Raji (cell line): ENCODE measurements around the gene NANOS2.

Experiments
- POLR2A ChIP-seq: IDR thresholded peaks from 2 replicates; pipeline ENCODE4 v1.6.1; 2011; ENCODE audit warnings: low read depth, low read length, control low read depth; ENCODE audit not compliant: insufficient read depth

Gene NANOS2

DNA sequence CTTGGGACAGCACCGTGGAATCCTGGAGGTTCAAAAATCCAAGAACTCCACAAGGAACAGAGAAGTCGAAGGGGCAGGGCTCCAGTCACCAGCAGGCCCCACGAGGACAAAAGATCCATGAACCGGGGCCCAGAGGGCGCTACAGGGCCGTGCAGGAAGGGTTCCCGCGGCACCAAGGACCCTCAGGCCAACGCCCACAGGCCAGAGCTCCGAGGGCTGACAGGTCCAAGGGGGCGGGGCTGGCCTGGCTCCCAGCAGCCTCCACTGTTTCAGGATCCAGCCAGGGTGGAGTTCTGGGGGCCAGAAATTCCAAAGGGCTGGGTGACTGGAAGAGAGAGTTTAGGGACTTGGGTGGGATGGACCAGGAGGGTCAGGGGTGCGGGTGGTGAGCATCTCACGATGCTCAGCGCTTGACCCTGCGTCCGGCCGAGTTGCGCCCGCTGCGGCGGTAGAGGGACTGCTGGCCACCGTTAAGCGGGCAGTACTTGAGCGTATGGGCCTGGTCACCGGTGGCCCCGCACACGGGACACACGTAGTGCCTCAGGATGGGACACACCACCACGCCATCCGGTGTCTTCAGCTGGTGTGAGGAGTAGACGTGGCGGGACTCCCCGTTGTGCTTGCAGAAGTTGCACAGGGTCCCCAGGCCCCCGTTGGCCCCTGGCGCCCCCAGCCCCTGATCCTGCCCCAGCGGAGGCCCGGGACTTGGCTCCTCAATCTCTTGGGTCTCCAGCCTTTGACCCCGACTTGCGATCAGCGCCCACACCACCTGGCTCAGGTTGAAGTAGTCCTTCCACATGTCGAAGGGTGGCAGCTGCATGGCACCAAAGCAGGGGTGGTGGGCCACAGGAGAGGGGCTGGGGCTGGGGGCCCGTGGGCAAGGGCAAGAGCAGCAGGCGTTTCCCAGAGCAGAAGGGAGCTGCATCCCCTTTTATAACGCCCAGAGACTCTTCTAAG lies at the start of gene NANOS2:
Gene NANOS2 (minus strand): TSS at position 905 of the 957 bp plus-strand sequence. CDS start 85 bp downstream, at position 820.
- TF ChIP-seq POLR2A: no peak

DNA sequence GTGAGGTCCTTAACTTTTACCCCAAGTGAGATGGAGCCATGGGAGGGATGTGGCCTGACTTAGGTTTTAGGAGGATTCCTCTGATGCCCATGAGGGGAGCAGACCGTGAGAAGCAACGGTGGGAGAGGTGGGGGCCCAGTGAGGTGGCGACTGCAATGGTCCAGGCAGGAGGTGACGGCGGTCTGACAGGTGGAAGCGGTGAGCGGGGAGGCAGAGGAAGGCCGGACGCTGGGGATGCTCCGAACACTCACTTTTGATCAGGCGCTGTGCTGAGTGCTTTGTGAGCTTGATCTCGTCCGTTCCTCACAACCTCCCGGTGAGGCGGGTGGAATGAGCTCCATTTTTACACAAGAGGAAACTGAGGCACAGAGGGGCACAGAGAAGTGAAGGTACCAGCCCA lies 47.4 kb upstream of the NANOS2 start:
- TF ChIP-seq POLR2A: no peak

DNA sequence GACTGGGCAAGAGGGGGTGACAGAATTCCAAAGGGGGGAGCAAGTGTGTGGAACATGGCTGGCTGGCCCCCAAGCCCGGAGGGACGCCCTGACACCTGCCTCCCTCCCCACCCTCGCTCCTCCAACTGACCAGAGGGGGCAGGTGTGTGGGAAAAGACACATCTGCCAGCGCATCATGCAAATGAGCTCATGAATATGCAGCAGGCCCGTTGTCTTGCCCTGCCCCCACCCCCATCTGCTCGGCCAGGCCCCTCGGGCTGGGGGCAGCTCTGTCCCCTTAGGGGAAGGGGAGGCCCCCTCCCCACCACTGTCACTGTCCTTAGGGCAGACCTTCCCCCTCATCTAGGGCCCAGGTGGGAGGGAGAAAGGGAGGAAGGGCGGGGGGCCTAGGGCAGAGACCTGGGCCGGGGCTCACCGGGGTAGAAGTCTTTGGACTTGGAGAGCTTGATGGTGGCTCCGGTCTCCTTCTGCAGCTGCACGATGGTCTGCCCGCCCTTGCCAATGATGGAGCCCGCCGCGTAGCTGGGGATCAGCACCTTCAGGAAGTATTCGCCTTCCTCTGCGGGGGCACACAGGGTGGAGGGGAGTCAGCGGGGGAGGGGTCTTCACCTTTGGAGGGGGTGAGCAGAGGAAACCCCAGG lies 46.1 kb upstream of the NANOS2 start:
- no peak for TF ChIP-seq POLR2A

DNA sequence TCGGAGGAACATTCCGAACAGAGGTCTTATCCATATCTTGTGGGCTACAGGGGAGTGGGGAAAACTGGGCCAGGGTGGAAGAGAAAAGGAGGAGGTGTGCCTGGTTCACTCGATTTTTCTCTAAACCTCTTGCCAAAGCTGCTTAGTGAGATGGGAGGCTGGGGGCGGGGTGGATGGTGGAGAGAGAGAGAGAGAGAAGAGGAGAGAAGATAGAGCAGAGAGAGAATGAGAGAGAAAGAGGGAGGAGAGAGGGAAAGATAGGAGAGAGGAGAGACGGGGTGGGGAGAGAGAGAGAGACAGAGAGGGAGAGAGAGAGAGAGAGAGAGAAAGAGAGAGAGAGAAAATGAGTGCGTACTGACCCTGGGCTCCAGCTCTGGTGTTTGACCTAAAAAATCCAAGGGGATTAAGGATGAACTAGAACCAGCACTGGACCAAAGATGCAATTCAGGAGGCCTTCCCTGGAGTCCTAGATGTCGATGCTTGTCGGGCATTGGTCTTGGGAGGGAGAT lies 45.0 kb upstream of the NANOS2 start:
- TF ChIP-seq POLR2A: no peak

DNA sequence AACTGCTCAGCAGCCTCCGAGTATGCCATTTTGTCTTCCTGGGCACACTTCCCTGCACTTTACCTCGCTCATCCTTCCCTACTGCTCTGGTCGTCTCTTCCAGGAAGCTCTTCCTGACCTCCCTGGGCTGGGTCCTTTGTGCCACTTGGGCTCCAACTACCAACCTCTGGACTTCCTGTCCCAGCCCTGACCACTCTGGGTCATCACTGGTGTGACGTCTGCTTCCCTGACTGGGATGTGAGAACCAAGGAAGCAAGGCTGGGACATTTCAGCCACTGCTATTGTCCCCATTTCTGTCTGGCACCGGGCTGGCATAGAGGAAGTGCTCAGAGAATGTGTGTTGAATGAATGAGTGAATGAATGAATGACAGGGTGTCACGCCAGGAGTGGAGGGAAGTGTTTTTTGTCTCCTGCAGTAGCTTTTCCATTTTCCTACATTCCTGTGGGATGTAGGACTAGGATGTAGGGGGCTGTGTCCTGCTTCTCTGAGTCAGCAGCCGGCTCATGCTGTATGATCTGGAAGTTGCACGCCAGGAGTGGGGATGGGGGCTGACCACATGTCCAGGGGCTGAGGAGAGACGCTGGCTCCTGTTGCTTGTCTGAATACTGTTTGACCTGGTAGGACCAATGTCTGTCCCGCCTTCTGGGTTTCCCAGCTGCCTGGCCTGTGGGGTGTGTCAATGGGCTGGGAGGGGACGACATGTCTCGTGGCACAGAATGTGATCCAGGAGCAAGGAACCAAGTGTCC lies 44.4 kb upstream of the NANOS2 start:
- TF ChIP-seq POLR2A: no peak

DNA sequence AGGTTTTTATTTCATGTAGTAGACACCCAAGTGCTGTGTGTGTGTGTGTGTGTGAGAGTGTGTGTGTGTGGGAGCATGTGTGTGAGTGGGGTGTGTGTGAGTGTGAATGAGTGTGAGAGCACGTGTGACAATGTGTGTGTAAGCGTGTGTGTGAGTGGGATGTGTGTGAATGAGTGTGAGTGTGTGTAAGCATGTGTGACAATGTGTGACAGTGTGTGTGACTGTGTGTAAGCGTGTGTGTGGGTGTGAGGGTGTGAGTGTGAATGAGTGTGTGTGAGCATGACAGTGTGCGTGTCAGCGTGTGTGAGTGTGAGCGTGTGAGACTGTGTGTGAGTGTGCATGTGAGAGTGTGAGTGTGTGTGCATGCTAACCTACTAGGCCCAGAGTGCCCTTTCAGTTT lies 43.7 kb upstream of the NANOS2 start:
- TF ChIP-seq POLR2A: no peak

DNA sequence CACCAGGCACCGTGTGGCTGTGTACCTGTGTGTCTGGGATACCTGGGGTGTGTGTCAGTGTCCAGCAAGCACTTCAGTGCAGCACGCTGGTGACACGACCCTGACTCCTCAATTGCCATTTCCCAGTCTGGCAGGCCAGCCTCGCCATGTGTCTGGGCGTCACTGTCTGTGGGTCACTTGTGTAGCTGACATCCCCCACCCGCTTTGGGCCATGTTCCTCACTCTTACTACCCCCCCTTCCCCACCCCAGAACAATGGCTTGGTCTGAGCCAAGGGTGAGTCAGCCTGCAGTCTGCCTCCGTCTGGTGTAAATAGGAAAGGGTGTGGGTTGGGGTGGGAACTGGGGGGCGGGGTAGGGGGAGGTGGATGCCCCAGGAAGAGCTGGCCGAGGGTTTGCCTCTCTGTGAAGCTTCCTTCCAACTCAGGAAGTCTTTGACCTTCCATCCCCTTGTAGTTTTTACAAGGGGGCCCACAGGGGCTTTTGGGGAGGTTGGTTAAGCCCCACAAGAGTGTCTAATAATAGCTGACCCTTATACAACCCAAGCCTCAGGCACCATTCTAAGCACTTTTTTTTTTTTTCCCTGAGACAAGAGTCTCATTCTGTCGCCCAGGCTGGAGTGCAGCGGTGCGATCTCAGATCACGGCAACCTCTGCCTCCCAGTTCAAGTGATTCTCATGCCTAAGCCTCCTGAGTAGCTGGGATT lies 41.5 kb upstream of the NANOS2 start:
- no peak for TF ChIP-seq POLR2A

DNA sequence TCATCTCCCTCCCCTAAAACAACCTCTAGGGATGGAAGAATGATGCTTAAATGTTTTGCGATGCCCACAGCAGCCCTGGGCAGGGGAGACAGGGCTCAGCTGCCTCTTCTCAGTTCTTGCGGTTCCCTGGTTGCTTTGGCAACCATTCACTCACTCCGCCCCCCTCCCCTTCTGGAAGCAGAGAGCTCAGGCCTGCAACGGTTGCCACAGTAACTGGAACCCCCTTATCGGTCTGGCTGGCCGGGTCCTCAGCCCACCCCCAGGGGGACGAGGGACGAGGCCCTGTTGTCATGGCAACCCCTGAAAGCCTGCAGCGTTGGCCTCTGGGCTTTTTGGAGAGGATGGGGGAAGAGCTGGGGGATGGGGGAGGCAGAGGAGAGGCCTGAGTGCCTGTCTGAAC lies 39.6 kb upstream of the NANOS2 start:
- no peak for TF ChIP-seq POLR2A

DNA sequence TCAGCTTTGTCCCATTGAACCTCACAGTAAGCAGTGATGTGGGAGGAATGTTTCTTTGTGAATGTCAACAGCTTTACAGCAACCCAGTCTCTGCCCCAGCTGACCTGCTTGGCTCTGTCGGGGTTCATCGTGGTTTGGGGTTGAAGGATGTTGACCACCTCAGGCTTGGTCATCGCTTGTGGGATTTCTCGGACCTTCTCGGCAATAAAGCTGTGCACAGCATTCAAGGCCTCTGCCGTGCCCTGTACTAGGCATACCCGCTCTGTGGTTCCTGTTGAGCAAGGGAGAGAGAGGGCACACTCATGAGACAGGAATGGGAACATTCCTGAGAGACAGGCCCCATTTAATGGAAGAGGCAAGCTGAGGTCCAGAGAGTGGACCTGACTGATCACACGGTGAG lies 39.1 kb upstream of the NANOS2 start:
- no peak for TF ChIP-seq POLR2A

DNA sequence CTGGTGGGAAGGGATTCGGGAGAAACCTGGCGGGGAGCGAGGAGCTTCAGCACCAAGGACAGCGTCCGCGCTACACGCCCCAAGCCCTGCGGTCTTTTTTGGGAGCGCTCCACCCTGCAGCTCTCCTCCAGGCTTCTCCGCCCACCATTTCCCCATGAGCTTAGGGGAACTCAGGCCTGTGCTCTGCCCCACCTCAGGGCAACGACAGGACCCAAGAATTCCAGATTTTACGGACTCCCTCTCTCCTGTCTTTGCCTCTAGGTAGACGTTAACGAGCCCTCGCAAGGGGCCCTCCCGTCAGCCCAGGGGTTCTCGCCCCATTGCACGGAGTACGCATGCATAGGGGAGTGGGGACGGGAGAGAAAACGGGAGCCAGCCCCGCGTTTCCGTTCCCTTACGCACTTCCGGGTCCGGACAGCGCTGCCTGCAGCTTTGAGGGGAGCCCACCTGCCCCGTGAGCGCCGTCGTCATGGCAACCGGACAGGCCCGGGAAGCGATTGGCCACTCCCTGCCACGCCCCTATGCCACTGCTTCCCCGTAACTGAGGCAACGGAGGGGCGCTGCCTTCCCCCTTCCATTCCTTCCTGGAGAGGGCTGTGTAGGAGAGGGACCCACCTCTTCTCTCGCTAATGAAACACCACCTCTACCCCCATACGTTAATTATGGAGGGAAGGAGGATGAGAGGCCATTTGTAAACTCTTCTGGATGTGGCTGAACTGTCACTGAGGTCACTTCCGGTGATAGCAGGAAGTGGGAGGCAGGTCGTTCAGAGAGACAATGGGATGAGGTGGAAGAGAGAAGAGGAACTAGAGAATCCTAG lies 38.3 kb upstream of the NANOS2 start:
- TF ChIP-seq POLR2A: no peak

DNA sequence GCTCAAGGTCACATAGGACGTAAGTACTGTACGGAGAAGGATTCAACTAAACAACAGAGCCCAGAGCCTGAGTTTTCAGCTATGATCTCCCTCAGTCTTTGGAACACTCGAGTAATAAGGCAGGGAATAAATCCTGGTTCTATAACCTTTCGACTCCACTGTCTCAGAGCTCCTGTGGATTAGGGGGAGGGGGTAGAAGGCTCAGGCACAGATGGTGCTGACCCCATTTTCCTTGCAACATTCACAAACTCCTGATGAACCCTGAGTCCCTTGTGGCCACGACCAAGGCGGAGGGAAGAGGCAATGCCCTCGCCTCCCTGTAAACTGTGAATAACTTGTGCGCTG lies 37.7 kb upstream of the NANOS2 start:
- no peak for TF ChIP-seq POLR2A

DNA sequence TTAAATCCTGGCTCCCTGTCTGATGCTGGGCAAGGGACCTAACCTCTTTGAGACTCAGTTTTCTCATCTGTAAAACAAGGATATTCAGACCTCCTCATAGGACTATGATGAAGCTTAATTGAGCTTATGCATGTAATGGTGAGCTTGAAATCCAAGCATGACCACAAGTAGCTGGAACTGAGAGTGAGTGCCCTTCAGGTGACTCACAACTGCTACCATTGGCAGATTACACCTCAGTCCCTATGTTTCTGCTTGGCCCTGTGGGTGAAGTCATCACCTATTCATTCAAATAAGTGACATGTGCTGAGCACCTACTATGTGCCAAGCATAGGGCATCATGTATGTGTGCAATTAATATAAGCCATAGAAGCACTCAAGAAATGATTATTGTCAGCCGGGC lies 33.3 kb upstream of the NANOS2 start:
- no peak for TF ChIP-seq POLR2A

DNA sequence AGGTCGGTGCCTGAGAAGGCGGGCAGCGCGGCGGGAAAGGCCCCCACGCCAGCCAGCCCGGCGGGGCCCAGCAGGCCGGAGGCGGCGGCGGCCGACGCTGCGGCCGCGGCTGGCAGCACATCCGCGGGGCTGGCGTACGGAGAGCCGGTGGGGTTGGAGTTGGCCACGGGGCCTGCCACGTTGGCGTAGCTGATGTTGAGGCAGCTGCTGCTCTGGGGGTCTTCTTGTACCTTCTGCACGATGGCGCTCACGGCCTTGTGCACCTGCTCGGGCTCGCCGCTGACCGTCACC lies 25.9 kb upstream of the NANOS2 start:
- TF ChIP-seq POLR2A: no peak

DNA sequence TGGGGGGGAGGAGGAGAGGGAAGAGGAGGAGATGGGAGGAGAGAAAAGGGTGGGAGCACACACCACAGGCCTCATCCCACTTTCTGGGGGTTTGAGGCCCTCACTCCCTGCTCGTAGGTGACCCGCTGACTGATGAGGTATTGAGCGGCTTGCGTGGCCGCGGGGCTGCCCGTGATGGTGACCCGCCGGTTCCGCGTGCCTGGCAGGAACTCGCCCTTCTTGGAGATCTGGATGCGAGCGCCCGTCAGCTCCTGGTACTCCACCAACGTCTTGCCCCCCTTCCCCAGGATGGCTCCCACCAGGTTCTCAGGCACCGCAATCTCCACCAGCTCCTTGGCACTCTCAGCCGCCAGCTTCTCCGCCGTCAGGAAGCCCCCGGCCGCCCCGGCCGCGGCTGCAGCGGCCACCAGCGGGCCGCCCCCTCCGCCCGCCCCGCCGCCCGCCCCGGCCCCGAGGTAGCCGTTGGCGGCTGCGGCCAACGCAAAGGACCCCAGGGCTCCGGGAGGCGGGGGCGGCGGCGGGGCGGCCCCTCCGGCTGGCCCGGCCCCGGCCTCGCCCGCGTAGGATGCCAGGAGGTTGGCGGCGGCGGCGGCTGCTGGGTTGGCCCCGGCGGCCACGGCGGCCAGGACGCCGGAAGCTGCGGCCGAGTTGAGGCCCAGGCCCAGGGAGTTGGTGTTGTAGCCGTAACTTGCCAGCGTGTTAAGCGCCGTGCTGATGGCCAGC lies 25.4 kb upstream of the NANOS2 start:
- no peak for TF ChIP-seq POLR2A
